LNCAP (cell line): ENCODE measurements around the gene ZNF107.

Experiments used
- TF ChIP-seq, protein P1 (sequence below): fragments of 450-650 bp; IDR thresholded peaks from 2 replicates; pipeline ENCODE4 v1.5.1; 2017; ENCODE audit warnings: mild to moderate bottlenecking

The ZNF107 gene

DNA sequence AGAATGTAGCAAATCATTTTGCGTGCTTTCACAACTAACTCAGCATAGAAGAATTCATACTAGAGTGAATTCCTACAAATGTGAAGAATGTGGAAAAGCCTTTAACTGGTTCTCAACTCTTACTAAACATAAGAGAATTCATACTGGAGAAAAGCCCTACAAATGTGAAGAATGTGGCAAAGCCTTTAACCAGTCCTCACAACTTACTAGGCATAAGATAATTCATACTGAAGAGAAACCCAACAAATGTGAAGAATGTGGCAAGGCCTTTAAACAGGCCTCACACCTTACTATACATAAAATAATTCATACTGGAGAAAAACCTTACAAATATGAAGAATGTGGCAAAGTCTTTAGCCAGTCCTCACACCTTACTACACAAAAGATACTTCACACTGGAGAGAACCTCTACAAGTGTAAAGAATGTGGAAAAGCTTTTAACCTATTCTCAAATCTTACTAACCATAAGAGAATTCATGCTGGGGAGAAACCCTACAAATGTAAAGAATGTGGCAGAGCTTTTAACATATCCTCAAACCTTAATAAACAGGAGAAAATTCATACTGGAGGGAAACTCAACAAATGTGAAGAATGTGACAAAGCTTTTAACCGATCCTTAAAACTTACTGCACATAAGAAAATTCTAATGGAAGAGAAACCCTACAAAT lies 40.8 kb downstream of the ZNF107 start:
- TF ChIP-seq, protein P1, sequence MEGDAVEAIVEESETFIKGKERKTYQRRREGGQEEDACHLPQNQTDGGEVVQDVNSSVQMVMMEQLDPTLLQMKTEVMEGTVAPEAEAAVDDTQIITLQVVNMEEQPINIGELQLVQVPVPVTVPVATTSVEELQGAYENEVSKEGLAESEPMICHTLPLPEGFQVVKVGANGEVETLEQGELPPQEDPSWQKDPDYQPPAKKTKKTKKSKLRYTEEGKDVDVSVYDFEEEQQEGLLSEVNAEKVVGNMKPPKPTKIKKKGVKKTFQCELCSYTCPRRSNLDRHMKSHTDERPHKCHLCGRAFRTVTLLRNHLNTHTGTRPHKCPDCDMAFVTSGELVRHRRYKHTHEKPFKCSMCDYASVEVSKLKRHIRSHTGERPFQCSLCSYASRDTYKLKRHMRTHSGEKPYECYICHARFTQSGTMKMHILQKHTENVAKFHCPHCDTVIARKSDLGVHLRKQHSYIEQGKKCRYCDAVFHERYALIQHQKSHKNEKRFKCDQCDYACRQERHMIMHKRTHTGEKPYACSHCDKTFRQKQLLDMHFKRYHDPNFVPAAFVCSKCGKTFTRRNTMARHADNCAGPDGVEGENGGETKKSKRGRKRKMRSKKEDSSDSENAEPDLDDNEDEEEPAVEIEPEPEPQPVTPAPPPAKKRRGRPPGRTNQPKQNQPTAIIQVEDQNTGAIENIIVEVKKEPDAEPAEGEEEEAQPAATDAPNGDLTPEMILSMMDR, result no peak

DNA sequence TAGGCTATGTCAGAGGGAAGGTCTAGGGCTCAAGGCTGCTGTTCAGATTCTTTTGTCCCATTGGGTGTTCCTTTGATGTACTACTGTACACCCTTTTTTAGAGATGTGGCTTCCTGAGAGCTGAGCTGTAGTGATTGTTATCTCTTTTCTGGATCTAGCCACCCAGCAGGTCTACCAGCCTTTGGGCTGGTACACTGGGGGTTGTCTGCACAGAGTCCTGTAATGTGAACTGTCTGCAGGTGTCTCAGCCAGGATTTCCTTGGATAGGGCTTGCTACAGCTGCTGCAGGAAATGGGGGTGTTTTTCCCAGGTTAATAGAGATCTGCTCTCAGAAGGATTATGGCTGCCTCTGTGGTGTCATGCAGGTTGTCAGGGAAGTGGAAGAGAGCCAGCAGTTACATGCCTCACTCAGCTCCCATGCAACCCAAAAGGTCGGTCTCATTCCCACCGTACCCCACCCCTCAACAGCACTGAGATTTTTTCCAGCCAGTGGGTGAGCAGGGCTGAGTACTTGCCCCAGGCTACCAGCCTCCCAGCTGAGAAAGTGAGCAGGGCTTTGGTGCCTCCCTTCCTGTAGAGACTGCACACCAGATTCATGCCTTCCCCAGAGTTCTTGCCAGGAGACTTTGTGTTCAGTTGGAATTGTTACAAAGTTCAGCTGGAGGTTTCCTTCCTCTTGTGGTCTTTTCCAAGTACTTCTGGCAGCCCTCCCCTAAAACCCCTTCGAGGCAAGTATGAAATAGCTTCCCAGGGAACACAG lies 63.3 kb downstream of the ZNF107 start:
- TF ChIP-seq, protein P1, result no peak

DNA sequence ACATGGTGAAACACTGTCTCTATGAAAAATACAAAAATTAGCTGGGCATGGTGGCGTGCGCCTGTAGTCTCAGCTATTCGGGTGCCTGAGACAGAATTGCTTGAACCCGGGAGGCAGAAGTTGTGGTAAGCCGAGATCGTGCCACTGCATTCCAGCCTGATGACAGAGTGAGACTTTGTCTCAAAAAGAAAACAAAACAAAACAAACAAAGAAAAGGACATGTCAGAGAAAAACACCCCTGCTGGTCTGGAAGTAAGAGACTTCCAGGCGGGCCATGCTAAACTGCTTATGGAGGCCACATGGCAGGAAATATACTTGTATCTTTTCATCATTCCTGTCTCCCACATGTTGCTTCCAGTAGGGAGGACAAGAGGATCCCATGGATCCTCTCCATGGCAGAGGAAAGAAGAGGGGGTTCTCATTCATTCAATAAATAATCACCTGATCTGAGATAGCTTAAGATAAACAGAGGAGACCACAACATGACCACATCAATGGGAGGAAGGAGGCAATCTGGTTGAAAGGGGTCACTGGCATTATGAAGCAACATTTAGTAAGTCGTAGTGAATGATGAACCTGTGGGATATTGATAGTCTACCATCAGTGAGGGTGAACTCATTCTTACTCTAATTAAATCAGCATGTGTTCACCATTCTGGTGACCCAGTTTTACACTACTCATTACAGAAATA lies 67.8 kb downstream of the ZNF107 start:
- TF ChIP-seq, protein P1, result no peak

DNA sequence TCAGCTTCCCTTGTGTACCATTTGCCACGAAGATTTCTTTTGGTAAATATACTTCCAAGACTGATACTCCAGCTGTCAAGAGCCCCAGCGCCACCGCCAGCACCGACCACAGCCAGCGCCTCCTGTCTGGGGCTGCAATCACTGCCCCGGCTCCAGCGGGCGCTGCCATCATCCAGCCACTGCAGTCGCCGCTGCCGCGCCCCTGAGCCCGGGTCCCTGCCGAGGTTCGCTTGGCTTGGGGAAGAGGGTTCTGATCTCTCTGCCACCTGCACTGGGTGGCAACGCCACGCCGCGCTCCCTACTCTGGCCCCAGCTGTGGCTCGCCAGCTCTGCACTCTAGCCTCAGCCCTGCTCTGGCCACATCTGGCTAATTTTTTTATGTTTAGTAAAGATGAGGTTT lies 70.6 kb downstream of the ZNF107 start:
- TF ChIP-seq, protein P1, result no peak

DNA sequence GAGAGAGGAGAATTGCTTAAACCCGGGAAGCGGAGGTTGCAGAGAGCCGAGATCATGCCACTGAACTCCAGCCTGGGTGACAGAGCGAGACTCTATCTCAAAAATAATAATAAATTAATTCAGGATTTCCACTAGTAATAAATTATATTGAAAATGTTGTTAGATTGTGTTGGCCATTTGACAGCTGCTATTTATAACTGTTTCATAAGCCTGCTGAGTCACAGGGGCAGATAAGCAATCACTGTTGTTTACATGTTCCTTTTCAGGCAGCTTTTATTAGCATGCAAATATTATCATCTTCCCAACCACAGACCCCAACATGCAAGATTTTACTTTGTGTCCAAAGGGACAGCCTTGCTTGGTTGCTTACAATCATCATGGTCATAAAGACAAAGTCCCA lies 78.7 kb downstream of the ZNF107 start:
- TF ChIP-seq, protein P1, result no peak

DNA sequence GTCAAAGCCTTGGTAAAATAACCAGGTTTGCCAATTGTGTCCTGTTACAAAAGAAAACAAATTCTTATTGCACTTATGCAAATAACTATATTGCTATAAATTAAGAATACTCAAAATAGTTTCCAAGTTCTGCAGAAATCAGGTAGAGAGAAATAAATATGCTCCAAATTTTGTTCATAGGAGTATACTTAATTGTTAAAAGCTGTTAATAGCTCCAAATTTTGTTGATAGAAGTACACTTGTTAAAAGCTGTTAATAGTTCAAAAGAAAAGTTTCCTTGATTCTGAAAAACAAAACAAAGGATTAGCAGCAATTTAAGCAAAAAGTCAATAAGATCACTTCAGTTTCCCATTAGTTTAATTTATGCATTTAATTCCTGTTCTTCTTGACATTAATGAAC lies 81.9 kb downstream of the ZNF107 start:
- TF ChIP-seq, protein P1, result no peak

DNA sequence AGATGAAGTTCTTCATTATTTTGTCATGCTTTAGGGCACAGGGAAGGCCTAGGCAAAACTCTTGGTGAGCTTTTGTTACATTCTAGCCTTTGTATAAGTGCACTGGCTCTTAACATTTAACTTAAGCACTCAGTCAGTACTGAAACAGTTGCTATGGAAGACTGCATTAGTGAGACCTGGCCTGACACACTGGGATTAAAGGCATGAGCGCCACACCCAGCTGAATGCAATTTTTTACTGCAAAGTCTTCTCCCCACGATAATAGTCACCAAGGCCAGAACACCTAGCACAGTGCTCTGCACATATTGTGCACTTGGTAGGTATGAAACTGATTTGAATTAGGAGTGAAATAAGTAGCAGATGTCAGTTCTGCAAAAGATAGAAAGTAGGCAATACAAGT lies 87.1 kb downstream of the ZNF107 start:
- TF ChIP-seq, protein P1, result no peak
